Tibial artery (tissue), 4 donors: ENCODE data around the gene JAKMIP1.

Experiments
- DNase-seq, 2 donors: peaks; one replicate each; pipeline ENCODE4 v3.0.0-alpha.2; 2019
- H3K27ac ChIP-seq, 2 donors: fragments of 200-600 bp; sonication (generic) in 1 of 2; 1 replicate in 1 of 2; 2 replicates in 1 of 2; pipeline ENCODE4 v1.5.1; 2018 to 2019; ENCODE audit warnings: mild to moderate bottlenecking in 1 of 2
- H3K27me3 ChIP-seq, 2 donors: fragments of 200-600 bp; sonication (generic) in 1 of 2; one replicate each; pipeline versions ENCODE4 v1.5.1 to v1.6.0; 2016 to 2019
- H3K36me3 ChIP-seq, 3 donors: fragments of 200-600 bp; sonication (generic) in 2 of 3; one replicate each; pipeline ENCODE4 v1.5.1; 2016 to 2019; ENCODE audit warnings: mild to moderate bottlenecking in 2 of 3
- H3K4me1 ChIP-seq, 4 donors: fragments of 200-600 bp; sonication (generic) in 2 of 4; 1 replicate in 3 of 4; 2 replicates in 1 of 4; pipeline ENCODE4 v1.5.1; 2016 to 2019
- H3K4me3 ChIP-seq, 2 donors: fragments of 200-600 bp; sonication (generic) in 1 of 2; 1 replicate in 1 of 2; 2 replicates in 1 of 2; pipeline ENCODE4 v1.5.1; 2018 to 2019; ENCODE audit warnings: mild to moderate bottlenecking in 2 of 2
- H3K9me3 ChIP-seq, 3 donors: fragments of 200-600 bp; sonication (generic) in 1 of 3; one replicate each; pipeline ENCODE4 v1.5.1; 2016 to 2019
- intact Hi-C: fragments of 100-400 bp; cut with DNase I; formaldehyde crosslinking; loops from one replicate; pipeline ENCODE4 v1.15.0; 2023; ENCODE audit warnings: low total_unique reads
- TF ChIP-seq, protein P1 (sequence below), 2 experiments: fragments of 200-600 bp in 1 of 2; fragments of 450-650 bp in 1 of 2; IDR thresholded peaks; one replicate each; pipeline ENCODE4 v1.5.1; 2017 to 2019; ENCODE audit warnings: antibody characterized with exemption in 2 of 2, mild to moderate bottlenecking in 1 of 2, moderate library complexity in 1 of 2

JAKMIP1 gene

DNA sequence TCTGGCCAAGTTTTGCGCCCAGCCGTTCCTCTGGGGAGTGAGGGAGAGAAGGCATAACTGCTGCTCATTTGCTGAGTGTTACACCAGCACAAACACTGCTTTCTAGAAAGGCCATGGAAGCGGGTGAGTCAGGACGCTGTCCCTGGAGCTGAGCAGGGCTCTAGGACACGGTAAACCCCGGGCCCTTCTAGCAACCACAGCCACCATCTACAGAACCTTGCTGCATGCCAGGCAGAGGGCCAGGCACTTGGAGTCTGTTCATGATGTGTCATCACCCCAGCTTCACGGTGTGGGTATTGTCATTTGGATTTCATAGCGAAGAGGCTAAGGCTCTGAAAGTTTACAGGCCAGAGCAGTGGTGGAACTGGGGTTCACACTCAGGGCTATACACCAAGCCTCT is 150.4 kb downstream of the JAKMIP1 start:
- no peak for DNase-seq
- H3K27ac ChIP-seq: no peak overlapping the region
- H3K9me3 ChIP-seq: no peaks in the 10 kb centered on the region
- intact Hi-C loops: no loop called here
- no peaks in the 10 kb centered on the region for H3K36me3 ChIP-seq
- peaks cover 0 to 18% of the 10 kb centered on the region in 2 donors for H3K27me3 ChIP-seq
- TF ChIP-seq, protein P1, sequence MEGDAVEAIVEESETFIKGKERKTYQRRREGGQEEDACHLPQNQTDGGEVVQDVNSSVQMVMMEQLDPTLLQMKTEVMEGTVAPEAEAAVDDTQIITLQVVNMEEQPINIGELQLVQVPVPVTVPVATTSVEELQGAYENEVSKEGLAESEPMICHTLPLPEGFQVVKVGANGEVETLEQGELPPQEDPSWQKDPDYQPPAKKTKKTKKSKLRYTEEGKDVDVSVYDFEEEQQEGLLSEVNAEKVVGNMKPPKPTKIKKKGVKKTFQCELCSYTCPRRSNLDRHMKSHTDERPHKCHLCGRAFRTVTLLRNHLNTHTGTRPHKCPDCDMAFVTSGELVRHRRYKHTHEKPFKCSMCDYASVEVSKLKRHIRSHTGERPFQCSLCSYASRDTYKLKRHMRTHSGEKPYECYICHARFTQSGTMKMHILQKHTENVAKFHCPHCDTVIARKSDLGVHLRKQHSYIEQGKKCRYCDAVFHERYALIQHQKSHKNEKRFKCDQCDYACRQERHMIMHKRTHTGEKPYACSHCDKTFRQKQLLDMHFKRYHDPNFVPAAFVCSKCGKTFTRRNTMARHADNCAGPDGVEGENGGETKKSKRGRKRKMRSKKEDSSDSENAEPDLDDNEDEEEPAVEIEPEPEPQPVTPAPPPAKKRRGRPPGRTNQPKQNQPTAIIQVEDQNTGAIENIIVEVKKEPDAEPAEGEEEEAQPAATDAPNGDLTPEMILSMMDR (IDR thresholded peaks at IDR 0.05): no peak
- no peak overlapping the region for H3K4me3 ChIP-seq
- no peaks in the 10 kb centered on the region for H3K4me1 ChIP-seq

DNA sequence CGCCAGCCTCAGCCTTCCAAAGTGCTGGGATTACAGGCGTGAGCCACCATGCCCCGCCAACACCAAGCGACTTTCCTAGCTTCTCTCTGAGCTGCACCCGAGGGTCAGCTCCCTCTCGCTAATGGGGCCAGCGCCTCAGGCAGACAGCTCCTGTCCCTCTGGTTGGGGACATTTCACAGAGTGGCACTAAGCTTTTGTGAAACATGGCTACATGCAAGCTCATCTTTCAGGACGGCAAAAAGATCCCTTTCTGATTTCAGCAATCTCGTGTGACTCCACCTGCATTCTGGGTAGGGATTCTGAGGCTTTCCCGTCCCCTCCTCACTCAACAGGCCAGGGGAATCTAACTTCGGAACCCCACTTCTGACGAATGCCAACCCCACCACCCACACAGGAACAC is 151.1 kb downstream of the JAKMIP1 start:
- Histone ChIP-seq H3K36me3 (no peaks in the 10 kb centered on the region), H3K9me3 (no peaks in the 10 kb centered on the region), H3K4me3 (no peak overlapping the region), H3K27ac (no peak overlapping the region), H3K27me3 (peaks cover 0 to 24% of the 10 kb centered on the region in 2 donors), H3K4me1 (no peaks in the 10 kb centered on the region)
- DNase-seq: no peak
- intact Hi-C loops: no loop called here
- TF ChIP-seq, protein P1 (IDR thresholded peaks at IDR 0.05): no peak

DNA sequence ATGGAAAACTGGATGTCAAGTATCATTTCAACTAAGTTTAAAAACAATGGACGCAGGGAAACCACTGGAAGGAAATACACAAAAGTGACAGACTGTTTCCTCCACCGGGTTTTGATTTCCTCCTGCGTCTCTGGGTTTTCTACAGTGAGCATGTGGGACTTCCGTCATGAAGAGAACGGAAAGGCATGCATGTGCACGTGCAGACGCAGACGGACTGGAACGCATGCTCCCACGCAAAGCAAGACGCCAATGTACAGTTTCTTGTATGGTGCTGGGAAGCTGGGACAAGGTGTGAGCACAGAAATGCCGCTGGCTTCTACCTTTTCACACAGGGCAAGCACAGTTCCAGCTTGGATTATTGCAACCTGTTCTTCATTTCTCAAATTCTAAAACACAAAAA is 151.8 kb downstream of the JAKMIP1 start:
- H3K36me3 ChIP-seq: no peaks in the 10 kb centered on the region
- DNase-seq: no peak
- no peak overlapping the region for H3K27ac ChIP-seq
- H3K27me3 ChIP-seq: peaks cover 0 to 31% of the 10 kb centered on the region in 2 donors
- no peaks in the 10 kb centered on the region for H3K9me3 ChIP-seq
- H3K4me1 ChIP-seq: no peaks in the 10 kb centered on the region
- H3K4me3 ChIP-seq: no peak overlapping the region
- TF ChIP-seq, protein P1 (IDR thresholded peaks at IDR 0.05): no peak
- intact Hi-C loops: no loop called here

- peaks cover 0 to 40% of the 10 kb centered on the region in 2 donors for H3K27me3 ChIP-seq
- TF ChIP-seq, protein P1 (IDR thresholded peaks at IDR 0.05): no peak
- no peaks in the 10 kb centered on the region for H3K4me1 ChIP-seq
- H3K36me3 ChIP-seq: no peaks in the 10 kb centered on the region
- H3K4me3 ChIP-seq: no peak overlapping the region
- intact Hi-C loops: no loop called here
- no peaks in the 10 kb centered on the region for H3K9me3 ChIP-seq
- no peak for DNase-seq
- H3K27ac ChIP-seq: no peak overlapping the region
These were observed 153.1 kb downstream of the JAKMIP1 start for GRCh38 chr4:6047130-6047673.

GRCh38 chr4:6046526-6047129 is 153.7 kb downstream of the JAKMIP1 start:
- no peak for DNase-seq
- TF ChIP-seq, protein P1 (IDR thresholded peaks at IDR 0.05): no peak
- Histone ChIP-seq H3K27me3 (peaks cover 0 to 40% of the 10 kb centered on the region in 2 donors), H3K9me3 (no peaks in the 10 kb centered on the region), H3K27ac (no peak overlapping the region), H3K36me3 (no peaks in the 10 kb centered on the region), H3K4me3 (no peak overlapping the region), H3K4me1 (no peaks in the 10 kb centered on the region)
- intact Hi-C loops: no loop called here
